WTC11 (cell line): ENCODE results near the gene RBM48. TPM values are rescaled to one million over a fixed set of nuclear protein-coding genes. Genes with fewer than 3 reads are reported as not detected.

ENCODE experiments used
- ATAC-seq: fragments of 200-7000 bp; cut with Tn5 transposase; 2 replicates; pipeline ENCODE4 v1.10.0; 2021; ENCODE audit warnings: mild to moderate bottlenecking, moderate library complexity
- CTCF ChIA-PET: fragments of 300-600 bp; sonication (Branson Sonifier 250); formaldehyde crosslinking; loops from one replicate; lab custom pipeline; 2021; ENCODE audit warnings: antibody characterized with exemption; lab: Charles Lee
- POLR2A ChIA-PET: fragments of 350-600 bp; sonication (Branson Sonifier 250); formaldehyde crosslinking; loops from one replicate; lab custom pipeline; 2021; ENCODE audit warnings: antibody characterized with exemption; lab: Charles Lee
- DNase-seq: peaks from one replicate; pipeline ENCODE4 v3.0.0; 2021; ENCODE audit warnings: low spot score
- H3K27ac Mint-ChIP-seq: 2 replicates; pipeline ENCODE4 v1.8.0; 2021; ENCODE audit warnings: mixed read lengths
- H3K27me3 Mint-ChIP-seq: 2 replicates; pipeline ENCODE4 v1.8.0; 2021; ENCODE audit warnings: low read depth, mild to moderate bottlenecking, moderate library complexity, mixed read lengths
- H3K36me3 Mint-ChIP-seq: 2 replicates; pipeline ENCODE4 v1.8.0; 2021; ENCODE audit warnings: mixed read lengths
- H3K4me1 Mint-ChIP-seq: 2 replicates; pipeline ENCODE4 v1.8.0; 2022; ENCODE audit warnings: mixed read lengths
- H3K4me3 Mint-ChIP-seq: 2 replicates; pipeline ENCODE4 v1.8.0; 2021; ENCODE audit warnings: mild to moderate bottlenecking, moderate library complexity, mixed read lengths
- H3K9me3 Mint-ChIP-seq: 2 replicates; pipeline ENCODE4 v1.8.0; 2021; ENCODE audit warnings: mixed read lengths
- ARID4B ChIP-seq: sonication (generic); formaldehyde crosslinking; IDR thresholded peaks from 2 replicates; pipeline ENCODE4 v1.8.0; 2023; ENCODE audit warnings: missing genetic modification reagents, mild to moderate bottlenecking, borderline replicate concordance
- CBFB ChIP-seq: sonication (generic); formaldehyde crosslinking; IDR thresholded peaks from 2 replicates; pipeline ENCODE4 v1.8.1; 2022; ENCODE audit warnings: mild to moderate bottlenecking, low read depth, missing genetic modification reagents
- FOXP1 ChIP-seq: sonication (generic); formaldehyde crosslinking; IDR thresholded peaks from 2 replicates; pipeline ENCODE4 v1.8.0; 2022; ENCODE audit warnings: missing genetic modification reagents, mild to moderate bottlenecking, moderate library complexity, borderline replicate concordance
- JAZF1 ChIP-seq: fragments of 250-450 bp; sonication (Bioruptor Pico); IDR thresholded peaks from 2 replicates; pipeline ENCODE4 v1.9.0; 2021; ENCODE audit warnings: moderate library complexity, mild to moderate bottlenecking, inconsistent platforms
- JUN ChIP-seq: sonication (generic); formaldehyde crosslinking; IDR thresholded peaks from 2 replicates; pipeline ENCODE4 v1.8.0; 2023; ENCODE audit warnings: mild to moderate bottlenecking, missing genetic modification reagents
- NFE2L1 ChIP-seq: sonication (generic); formaldehyde crosslinking; IDR thresholded peaks from 2 replicates; pipeline ENCODE4 v1.8.1; 2023; ENCODE audit warnings: missing genetic modification reagents
- RORB ChIP-seq: fragments of 250-450 bp; sonication (Bioruptor Pico); IDR thresholded peaks from 2 replicates; pipeline ENCODE4 v1.9.0; 2021; ENCODE audit warnings: mild to moderate bottlenecking
- TEAD1 ChIP-seq: sonication (generic); formaldehyde crosslinking; IDR thresholded peaks from 2 replicates; pipeline ENCODE4 v1.8.0; 2022; ENCODE audit warnings: mild to moderate bottlenecking, missing genetic modification reagents
- TP53 ChIP-seq: sonication (generic); formaldehyde crosslinking; IDR thresholded peaks from 2 replicates; pipeline ENCODE4 v1.8.1; 2023; ENCODE audit warnings: mild to moderate bottlenecking, missing genetic modification reagents
- ZNF219 ChIP-seq: sonication (generic); formaldehyde crosslinking; IDR thresholded peaks from 2 replicates; pipeline ENCODE4 v1.8.0; 2023; ENCODE audit warnings: missing genetic modification reagents, mild to moderate bottlenecking, borderline replicate concordance
- ZNF263 ChIP-seq: sonication (generic); formaldehyde crosslinking; IDR thresholded peaks from 2 replicates; pipeline ENCODE4 v1.8.1; 2022; ENCODE audit warnings: low read depth, mild to moderate bottlenecking, moderate library complexity, missing genetic modification reagents
- ZNF416 ChIP-seq: fragments of 250-450 bp; sonication (Bioruptor Pico); IDR thresholded peaks from 2 replicates; pipeline ENCODE4 v1.9.0; 2021; ENCODE audit warnings: mild to moderate bottlenecking, inconsistent platforms
- ZSCAN18 ChIP-seq: fragments of 250-450 bp; sonication (Bioruptor Pico); IDR thresholded peaks from 2 replicates; pipeline ENCODE4 v2.1.2; 2022; ENCODE audit warnings: mild to moderate bottlenecking, moderate library complexity
- total RNA-seq: library from RNA; stranded (reverse); gene quantifications from 3 replicates; pipeline ENCODE4 v1.2.3, GENCODE V29; 2021
- TF ChIP-seq, protein P1 (sequence below): fragments of 250-450 bp; sonication (Bioruptor Pico); IDR thresholded peaks from 2 replicates; pipeline ENCODE4 v1.9.0; 2021; ENCODE audit warnings: mild to moderate bottlenecking, borderline replicate concordance
- TF ChIP-seq, protein P2 (sequence below): sonication (generic); formaldehyde crosslinking; IDR thresholded peaks from 2 replicates; pipeline ENCODE4 v1.8.0; 2022; ENCODE audit warnings: missing genetic modification reagents
- TF ChIP-seq, protein P3 (sequence below): fragments of 250-450 bp; sonication (Bioruptor Pico); conservative IDR thresholded peaks from 2 replicates; pipeline ENCODE4 v1.9.0; 2021; ENCODE audit warnings: mild to moderate bottlenecking

The RBM48 gene
- total RNA-seq, 1 experiment from 2014 or later: 8.0 TPM

DNA sequence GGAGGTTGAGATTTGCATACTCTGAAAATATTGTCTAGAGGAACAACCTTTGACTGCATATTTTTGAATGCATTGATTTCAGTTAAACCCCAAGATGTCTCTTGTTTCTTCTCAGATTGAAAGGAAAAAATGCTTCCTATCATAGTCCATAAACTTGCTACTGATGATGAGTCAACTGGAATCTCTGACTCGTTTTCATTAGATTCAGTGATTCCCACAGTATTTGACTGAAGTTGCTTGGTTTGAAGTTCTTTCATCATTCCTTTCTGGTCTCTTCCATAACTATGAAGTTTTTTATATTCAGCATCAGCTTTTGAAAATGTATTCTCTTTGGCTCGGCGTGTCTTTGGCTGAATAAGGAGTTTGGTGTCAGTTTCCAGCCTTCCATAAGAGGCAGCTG, 11.0 kb upstream of the RBM48 start:
- no peak for ATAC-seq
- TF ChIP-seq ZSCAN18 (no peak), ARID4B (CRISPR knock-in tag) (no peak)
- Mint-ChIP-seq H3K4me3 (no peak overlapping the region), H3K27ac (no peak overlapping the region), H3K36me3 (peaks cover 18% of the 10 kb centered on the region), H3K27me3 (no peaks in the 10 kb centered on the region), H3K4me1 (no peaks in the 10 kb centered on the region), H3K9me3 (0 out of 2 replicates have a peak, but pooled peaks cover 6% of the 10 kb centered on the region)
- ChIA-PET POLR2A (no interaction called here), CTCF (no interaction called here)
- DNase-seq: no peak

DNA sequence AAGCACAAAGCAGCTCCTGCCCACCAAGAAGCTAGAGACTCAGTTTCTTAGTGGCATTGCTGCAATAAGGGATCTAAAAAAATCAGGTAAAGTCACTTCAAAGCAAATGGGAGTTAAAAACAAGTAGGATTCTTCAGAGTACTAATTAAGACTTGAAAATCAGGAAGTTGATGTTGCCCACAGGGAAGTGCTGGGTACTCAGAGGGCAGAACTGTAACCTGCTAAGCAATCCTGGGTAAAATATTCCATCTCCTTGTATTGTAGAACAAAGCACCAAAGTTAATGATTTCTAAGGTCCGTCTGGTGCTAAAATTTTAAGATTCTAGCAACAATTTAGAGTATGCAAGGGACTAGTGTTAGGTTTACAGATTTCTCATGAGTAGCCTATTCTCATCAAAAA, 8.6 kb upstream of the RBM48 start:
- CTCF ChIA-PET: no interaction called here
- TF ChIP-seq, protein P1, sequence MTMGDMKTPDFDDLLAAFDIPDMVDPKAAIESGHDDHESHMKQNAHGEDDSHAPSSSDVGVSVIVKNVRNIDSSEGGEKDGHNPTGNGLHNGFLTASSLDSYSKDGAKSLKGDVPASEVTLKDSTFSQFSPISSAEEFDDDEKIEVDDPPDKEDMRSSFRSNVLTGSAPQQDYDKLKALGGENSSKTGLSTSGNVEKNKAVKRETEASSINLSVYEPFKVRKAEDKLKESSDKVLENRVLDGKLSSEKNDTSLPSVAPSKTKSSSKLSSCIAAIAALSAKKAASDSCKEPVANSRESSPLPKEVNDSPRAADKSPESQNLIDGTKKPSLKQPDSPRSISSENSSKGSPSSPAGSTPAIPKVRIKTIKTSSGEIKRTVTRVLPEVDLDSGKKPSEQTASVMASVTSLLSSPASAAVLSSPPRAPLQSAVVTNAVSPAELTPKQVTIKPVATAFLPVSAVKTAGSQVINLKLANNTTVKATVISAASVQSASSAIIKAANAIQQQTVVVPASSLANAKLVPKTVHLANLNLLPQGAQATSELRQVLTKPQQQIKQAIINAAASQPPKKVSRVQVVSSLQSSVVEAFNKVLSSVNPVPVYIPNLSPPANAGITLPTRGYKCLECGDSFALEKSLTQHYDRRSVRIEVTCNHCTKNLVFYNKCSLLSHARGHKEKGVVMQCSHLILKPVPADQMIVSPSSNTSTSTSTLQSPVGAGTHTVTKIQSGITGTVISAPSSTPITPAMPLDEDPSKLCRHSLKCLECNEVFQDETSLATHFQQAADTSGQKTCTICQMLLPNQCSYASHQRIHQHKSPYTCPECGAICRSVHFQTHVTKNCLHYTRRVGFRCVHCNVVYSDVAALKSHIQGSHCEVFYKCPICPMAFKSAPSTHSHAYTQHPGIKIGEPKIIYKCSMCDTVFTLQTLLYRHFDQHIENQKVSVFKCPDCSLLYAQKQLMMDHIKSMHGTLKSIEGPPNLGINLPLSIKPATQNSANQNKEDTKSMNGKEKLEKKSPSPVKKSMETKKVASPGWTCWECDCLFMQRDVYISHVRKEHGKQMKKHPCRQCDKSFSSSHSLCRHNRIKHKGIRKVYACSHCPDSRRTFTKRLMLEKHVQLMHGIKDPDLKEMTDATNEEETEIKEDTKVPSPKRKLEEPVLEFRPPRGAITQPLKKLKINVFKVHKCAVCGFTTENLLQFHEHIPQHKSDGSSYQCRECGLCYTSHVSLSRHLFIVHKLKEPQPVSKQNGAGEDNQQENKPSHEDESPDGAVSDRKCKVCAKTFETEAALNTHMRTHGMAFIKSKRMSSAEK (CRISPR knock-in tag): no peak
- TF ChIP-seq TP53 (CRISPR knock-in tag) (no peak), FOXP1 (CRISPR knock-in tag) (no peak), ZNF263 (no peak), JUN (CRISPR knock-in tag) (no peak)
- Mint-ChIP-seq H3K27ac (no peak overlapping the region), H3K9me3 (no peaks in the 10 kb centered on the region), H3K27me3 (no peaks in the 10 kb centered on the region), H3K36me3 (peaks cover 9% of the 10 kb centered on the region), H3K4me1 (no peaks in the 10 kb centered on the region), H3K4me3 (no peak overlapping the region)
- ATAC-seq (no peak), DNase-seq (no peak)
- POLR2A ChIA-PET: no interaction called here

GRCh38 chr7:92523110-92523509, 5.5 kb upstream of the RBM48 start:
- Mint-ChIP-seq H3K27me3 (no peaks in the 10 kb centered on the region), H3K27ac (no peak overlapping the region), H3K36me3 (no peaks in the 10 kb centered on the region), H3K4me3 (no peak overlapping the region), H3K9me3 (no peaks in the 10 kb centered on the region), H3K4me1 (peaks cover 13% of the 10 kb centered on the region)
- DNase-seq: no peak
- CTCF ChIA-PET: no interaction called here
- POLR2A ChIA-PET: no interaction called here
- ATAC-seq: no peak
- no peak for TF ChIP-seq RORB (CRISPR knock-in tag)
- TF ChIP-seq, protein P2, sequence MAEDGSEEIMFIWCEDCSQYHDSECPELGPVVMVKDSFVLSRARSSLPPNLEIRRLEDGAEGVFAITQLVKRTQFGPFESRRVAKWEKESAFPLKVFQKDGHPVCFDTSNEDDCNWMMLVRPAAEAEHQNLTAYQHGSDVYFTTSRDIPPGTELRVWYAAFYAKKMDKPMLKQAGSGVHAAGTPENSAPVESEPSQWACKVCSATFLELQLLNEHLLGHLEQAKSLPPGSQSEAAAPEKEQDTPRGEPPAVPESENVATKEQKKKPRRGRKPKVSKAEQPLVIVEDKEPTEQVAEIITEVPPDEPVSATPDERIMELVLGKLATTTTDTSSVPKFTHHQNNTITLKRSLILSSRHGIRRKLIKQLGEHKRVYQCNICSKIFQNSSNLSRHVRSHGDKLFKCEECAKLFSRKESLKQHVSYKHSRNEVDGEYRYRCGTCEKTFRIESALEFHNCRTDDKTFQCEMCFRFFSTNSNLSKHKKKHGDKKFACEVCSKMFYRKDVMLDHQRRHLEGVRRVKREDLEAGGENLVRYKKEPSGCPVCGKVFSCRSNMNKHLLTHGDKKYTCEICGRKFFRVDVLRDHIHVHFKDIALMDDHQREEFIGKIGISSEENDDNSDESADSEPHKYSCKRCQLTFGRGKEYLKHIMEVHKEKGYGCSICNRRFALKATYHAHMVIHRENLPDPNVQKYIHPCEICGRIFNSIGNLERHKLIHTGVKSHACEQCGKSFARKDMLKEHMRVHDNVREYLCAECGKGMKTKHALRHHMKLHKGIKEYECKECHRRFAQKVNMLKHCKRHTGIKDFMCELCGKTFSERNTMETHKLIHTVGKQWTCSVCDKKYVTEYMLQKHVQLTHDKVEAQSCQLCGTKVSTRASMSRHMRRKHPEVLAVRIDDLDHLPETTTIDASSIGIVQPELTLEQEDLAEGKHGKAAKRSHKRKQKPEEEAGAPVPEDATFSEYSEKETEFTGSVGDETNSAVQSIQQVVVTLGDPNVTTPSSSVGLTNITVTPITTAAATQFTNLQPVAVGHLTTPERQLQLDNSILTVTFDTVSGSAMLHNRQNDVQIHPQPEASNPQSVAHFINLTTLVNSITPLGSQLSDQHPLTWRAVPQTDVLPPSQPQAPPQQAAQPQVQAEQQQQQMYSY (CRISPR knock-in tag): no peak
- TF ChIP-seq JAZF1 (CRISPR knock-in tag): no peak
- TF ChIP-seq, protein P3, sequence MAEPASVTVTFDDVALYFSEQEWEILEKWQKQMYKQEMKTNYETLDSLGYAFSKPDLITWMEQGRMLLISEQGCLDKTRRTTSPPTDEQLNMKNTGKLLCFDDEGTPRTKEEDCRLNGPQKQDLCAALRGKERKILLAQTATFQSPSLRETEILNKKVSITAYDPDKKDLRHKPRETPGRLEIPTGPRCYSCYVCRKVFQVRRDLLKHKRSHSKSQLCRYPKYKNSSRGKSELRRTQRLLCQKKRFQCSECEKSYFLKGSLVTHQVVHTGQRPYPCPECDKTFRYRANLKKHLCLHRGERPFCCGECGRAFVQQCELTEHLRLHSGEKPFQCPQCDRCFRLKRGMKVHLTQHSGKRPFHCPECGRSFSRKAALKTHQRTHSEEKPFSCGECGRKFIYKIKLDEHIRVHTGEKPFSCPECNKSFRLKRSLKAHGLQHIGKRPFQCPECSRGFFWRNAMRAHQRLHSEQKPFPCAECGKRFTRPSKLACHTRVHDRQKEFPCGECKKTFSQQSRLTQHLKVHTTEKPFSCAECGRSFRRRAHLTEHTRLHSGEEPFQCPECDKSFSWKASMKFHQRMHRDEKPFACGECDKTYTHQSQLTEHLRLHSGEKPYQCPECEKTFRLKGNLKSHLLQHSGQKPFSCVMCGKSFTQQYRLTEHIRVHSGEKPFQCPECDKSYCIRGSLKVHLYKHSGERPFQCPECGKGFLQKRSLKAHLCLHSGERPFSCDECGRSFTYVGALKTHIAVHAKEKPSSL: no peak
- no peak for TF ChIP-seq TEAD1 (CRISPR knock-in tag)
- TF ChIP-seq ZNF219 (CRISPR knock-in tag): no peak
- TF ChIP-seq NFE2L1 (CRISPR knock-in tag): no peak
- no peak for TF ChIP-seq ZNF416 (CRISPR knock-in tag)
- TF ChIP-seq CBFB (CRISPR knock-in tag): no peak
